22Rv1 (cell line): ENCODE results near the gene ANGPTL2.

ENCODE experiments used
- CTCF ChIP-seq: fragments of 450-650 bp; IDR thresholded peaks from 2 replicates; pipeline ENCODE4 v1.5.1; 2017; ENCODE audit warnings: mild to moderate bottlenecking
- ZFX ChIP-seq: fragments of 450-650 bp; IDR thresholded peaks from 2 replicates; pipeline ENCODE4 v1.6.1; 2017; ENCODE audit warnings: antibody characterized with exemption, borderline replicate concordance

- TF ChIP-seq CTCF: no peak
- TF ChIP-seq ZFX: no peak
These were observed 43.4 kb downstream of the ANGPTL2 start for GRCh38 chr9:127078988-127079387.
